Suppressor macrophage treated with lipopolysaccharide for 4 hours (primary cell): ENCODE data around the gene AR.
"Not testable (repeated sequence)": the region's sequence is repeated elsewhere in the genome, so short reads cannot be mapped to it uniquely, and the experiment has no call there.

Experiments
- DNase-seq: peaks from one replicate; pipeline ENCODE4 v3.0.0-alpha.2; 2020

Gene AR

GRCh38 chrX:67570839-67571238 is 27.0 kb downstream of the AR start:
- no peak for DNase-seq

- DNase-seq = no peak
Observed at GRCh38 chrX:67574696-67575095, 30.9 kb downstream of the AR start.

GRCh38 chrX:67582436-67582835 is 38.6 kb downstream of the AR start:
- no peak for DNase-seq

- no peak for DNase-seq
Observed at GRCh38 chrX:67583171-67583570, 39.4 kb downstream of the AR start.

- DNase-seq = no peak
Observed at GRCh38 chrX:67585401-67585800, 41.6 kb downstream of the AR start.

GRCh38 chrX:67587946-67588624 is 44.3 kb downstream of the AR start:
- DNase-seq = no peak

GRCh38 chrX:67596839-67597790 is 53.3 kb downstream of the AR start:
- no peak for DNase-seq

GRCh38 chrX:67599532-67599931 is 55.7 kb downstream of the AR start:
- DNase-seq = no peak

GRCh38 chrX:67601771-67602170 is 58.0 kb downstream of the AR start:
- DNase-seq = no peak

- peak; percentile 9 for DNase-seq
Observed at GRCh38 chrX:67604979-67605703, 61.3 kb downstream of the AR start.

- DNase-seq = peak; percentile 16
Observed at GRCh38 chrX:67607466-67607865, 63.6 kb downstream of the AR start.

GRCh38 chrX:67610282-67610681 is 66.5 kb downstream of the AR start:
- no peak for DNase-seq

- DNase-seq = no peak
Observed at GRCh38 chrX:67612231-67612630, 68.4 kb downstream of the AR start.

GRCh38 chrX:67613366-67613765 is 69.5 kb downstream of the AR start:
- no peak for DNase-seq

- DNase-seq = no peak
Observed at GRCh38 chrX:67613996-67614395, 70.2 kb downstream of the AR start.

- DNase-seq = no peak
Observed at GRCh38 chrX:67614423-67614822, 70.6 kb downstream of the AR start.

- peak; percentile 36 for DNase-seq
Observed at GRCh38 chrX:67619253-67619652, 75.4 kb downstream of the AR start.

GRCh38 chrX:67622053-67622585 is 78.3 kb downstream of the AR start:
- DNase-seq = no peak

- no peak for DNase-seq
Observed at GRCh38 chrX:67624325-67624724, 80.5 kb downstream of the AR start.

- DNase-seq = no peak
Observed at GRCh38 chrX:67635424-67635823, 91.6 kb downstream of the AR start.

GRCh38 chrX:67636532-67636931 is 92.7 kb downstream of the AR start:
- no peak for DNase-seq

GRCh38 chrX:67637293-67637692 is 93.5 kb downstream of the AR start:
- DNase-seq = not testable (repeated sequence)

GRCh38 chrX:67648361-67648760 is 104.5 kb downstream of the AR start:
- DNase-seq = no peak
